Heart left ventricle (tissue), 13 donors: ENCODE results near the gene ENAH.

Source experiments
- POLR2A ChIP-seq, 2 donors: fragments of 450-650 bp; IDR thresholded peaks; one replicate each; pipeline ENCODE4 v1.6.1; 2017; ENCODE audit warnings: antibody characterized with exemption in 2 of 2, mild to moderate bottlenecking in 2 of 2, moderate library complexity in 2 of 2
- TF ChIP-seq, protein P1 (sequence below), 12 donors: fragments of 200-600 bp; sonication (generic) in 4 of 12; IDR thresholded peaks; one replicate each; pipeline versions ENCODE4 v1.5.0 to v1.8.0; 2018 to 2022; ENCODE audit warnings: antibody characterized with exemption in 12 of 12, mild to moderate bottlenecking in 5 of 12
- donor health status: ischemic (EF 13 %, LVEDD 7.1; RV severe dilation, severe dysfunction).
- donor health status: DM: no; HTN: yes; CAD: no.
- donor health status: DM: no; HTN: no; CAD: no.
- donor health status: ischemic (EF 25% LVEDD 6.9; RV normal size, moderate dysfunction).
- donor health status: ischemic (EF 25% LVEDD 5.7; RV mildly dilated, moderate dysfunction).
- donor health status: ischemic (EF 35%, LVEDD 5.7; RV mildly dilated, moderate dysfunction).
- donor health status: nonischemic (EF 11% LVEDD 7.7; RV severe dilation, severe dysfunction).
- donor health status: DM: yes; HTN: yes; CAD: no.
- donor health status: PGD.
- donor health status: ischemic (EF 29% LVEDD 5.4; RV normal size, mild dysfunction).
- donor health status: nonischemic (EF 23%, LVEDD 6.1; RV moderate dilation, normal function).

DNA sequence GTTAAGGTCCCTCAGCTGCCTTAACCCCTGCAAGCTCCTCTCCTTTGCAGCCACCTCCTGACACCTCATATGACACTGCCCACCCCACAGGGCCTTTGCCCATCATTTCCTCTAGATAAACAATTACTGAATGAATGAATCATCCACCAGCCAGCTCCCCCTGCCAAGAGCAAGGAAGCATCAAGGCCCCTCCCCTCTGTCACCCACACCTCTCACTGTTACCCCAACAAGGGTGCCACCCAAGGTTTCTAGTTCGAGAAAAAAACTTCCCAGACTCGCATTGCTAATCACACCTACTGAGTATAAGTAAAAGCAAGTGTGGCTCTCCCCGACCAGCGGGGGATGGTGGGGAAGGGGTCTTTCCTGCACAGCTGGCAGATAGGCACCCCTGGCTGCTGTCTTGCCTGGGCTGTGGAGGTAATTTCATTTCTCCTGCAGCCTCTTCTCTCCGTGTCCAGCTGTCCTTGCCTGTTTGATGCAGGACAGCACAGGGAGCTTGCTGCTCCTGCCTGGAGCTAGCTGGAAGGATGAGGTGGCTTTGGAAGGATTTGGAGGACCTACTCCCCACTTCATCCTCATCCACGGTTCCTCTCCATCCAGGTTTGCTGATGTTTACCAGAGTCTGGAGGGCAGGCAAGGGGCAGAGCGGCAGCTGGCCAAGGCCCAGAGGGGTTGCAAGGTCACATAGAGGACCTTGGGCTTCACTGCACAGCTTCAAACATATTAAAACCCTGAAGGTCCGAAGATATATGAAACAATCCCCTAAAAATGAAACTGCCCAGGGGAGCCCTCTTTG is 192.0 kb downstream of the ENAH start:
- TF ChIP-seq POLR2A (IDR thresholded peaks at IDR 0.05): no peak
- TF ChIP-seq, protein P1, sequence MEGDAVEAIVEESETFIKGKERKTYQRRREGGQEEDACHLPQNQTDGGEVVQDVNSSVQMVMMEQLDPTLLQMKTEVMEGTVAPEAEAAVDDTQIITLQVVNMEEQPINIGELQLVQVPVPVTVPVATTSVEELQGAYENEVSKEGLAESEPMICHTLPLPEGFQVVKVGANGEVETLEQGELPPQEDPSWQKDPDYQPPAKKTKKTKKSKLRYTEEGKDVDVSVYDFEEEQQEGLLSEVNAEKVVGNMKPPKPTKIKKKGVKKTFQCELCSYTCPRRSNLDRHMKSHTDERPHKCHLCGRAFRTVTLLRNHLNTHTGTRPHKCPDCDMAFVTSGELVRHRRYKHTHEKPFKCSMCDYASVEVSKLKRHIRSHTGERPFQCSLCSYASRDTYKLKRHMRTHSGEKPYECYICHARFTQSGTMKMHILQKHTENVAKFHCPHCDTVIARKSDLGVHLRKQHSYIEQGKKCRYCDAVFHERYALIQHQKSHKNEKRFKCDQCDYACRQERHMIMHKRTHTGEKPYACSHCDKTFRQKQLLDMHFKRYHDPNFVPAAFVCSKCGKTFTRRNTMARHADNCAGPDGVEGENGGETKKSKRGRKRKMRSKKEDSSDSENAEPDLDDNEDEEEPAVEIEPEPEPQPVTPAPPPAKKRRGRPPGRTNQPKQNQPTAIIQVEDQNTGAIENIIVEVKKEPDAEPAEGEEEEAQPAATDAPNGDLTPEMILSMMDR (IDR thresholded peaks at IDR 0.05): no peak
